Stimulated activated CD8-positive, alpha-beta memory T cell treated with anti-CD3 and anti-CD28 coated beads, Interleukin-15, amount 100 ng/mL, for 1 hour (primary cell): ENCODE results near the gene LENEP.
"Not testable (repeated sequence)": the region's sequence is repeated elsewhere in the genome, so short reads cannot be mapped to it uniquely, and the experiment has no call there.

ENCODE experiments used
- DNase-seq: peaks from one replicate; pipeline ENCODE4 v3.0.0-alpha.2; 2020; ENCODE audit warnings: low read depth

Gene LENEP

DNA sequence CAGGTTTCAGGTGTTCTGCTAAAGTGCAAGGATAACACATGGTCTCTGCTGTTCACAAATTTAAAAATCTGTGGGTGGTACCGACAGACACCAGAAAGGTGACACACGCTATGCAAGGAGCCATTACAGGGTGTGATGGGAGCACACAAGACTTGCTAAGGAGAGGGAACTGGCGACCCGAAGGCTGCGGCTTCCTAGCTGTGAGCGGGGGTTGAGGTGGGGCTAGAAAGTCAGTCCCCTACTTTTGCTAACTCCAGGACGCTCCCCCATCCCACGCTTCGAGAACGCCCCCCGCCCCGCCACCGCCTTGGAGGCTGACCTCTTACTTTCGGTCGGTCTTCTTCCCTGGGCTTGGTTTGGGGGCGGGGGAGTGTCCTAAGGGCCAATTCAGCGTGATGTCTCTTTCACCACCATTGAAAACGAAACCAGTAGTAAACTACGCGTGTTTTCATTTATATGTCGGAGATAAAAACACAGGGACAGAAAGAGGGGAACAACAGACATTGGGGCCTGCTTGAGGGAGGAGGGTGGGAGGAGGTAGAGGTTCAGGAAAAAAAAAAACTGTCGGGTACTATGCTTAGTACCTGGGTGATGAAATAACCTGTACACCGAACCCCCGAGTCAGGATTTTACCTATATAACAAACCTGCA lies 17.9 kb upstream of the LENEP start:
- no peak for DNase-seq

DNA sequence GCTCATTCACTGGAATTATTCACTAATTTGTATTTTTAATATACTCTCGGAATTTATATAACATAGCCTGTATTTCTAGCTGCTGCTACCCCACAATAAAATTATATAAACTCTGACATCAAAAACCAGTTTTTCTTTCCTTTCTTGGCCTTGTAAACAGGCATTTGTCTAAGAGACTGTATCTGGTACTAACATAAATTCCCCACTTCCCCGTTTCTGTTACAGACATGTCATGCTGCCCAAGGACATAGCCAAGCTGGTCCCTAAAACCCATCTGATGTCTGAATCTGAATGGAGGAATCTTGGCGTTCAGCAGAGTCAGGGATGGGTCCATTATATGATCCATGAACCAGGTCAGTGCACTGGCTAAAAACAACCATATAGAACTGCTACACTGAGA lies 15.6 kb upstream of the LENEP start:
- not testable (repeated sequence) for DNase-seq

- DNase-seq, result no peak
Measured at GRCh38 chr1:154978360-154978759, 15.0 kb upstream of the LENEP start.

DNA sequence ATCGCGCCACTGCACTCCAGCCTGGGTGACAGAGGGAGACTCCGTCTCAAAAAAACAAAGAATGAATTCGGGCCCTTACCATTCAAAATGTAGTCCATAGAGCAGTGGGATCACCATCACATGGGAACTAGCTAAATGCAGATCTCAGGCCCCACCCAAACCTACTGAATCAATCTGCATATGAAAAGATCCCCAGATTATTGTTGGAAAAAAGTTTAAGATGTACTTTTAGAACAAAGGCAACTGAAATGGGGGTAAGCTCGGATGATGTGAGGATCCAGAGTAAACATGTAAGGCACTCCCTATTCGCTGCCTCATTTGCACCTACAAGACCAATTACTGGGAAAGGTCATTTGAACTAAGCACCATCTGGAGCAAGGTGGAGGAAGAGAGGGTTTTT lies 11.0 kb upstream of the LENEP start:
- no peak for DNase-seq

DNA sequence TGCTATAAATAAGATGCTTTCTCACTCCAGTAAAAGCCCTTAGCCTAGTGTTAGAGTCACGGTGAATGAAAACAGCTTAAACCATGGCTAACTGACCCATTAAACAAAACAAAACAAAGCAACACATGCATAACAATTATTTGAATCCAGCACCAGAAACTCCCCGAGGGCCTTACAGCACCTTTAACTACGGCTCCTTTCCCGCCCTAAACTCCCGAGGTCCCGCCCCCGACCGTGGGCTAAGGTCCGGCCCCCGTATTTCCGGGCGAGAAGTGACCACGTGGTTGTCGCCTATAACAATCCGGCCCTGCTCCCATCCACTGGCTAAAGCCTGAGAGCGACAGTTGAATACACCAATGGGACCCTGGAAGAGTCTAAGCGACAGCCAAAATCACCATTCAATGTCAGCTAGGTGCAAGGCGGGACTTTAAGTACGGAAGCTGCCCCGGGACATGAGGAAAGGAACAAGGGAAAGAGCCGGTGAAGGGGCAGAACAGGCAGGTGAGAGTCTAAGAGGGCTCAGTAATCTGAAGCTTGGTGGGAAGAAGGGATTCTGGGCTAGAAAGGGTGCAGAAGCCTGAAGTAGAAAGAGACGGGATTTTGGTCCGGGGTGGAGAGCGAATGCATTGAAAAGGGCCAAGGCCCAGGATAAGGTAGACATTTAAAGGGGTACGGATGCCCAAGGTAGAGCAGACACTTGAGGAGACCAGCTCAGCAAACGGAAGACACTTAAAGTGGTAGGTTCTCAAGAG lies 10.3 kb upstream of the LENEP start, which contains the start of gene FLAD1:
Gene FLAD1 (plus strand): TSS at position 448 of the 752 bp plus-strand sequence. CDS start 351 bp downstream, outside the sequence.
- peak; percentile 84 for DNase-seq

- no peak for DNase-seq
Measured at GRCh38 chr1:154983776-154984466, 9.5 kb upstream of the LENEP start.

DNA sequence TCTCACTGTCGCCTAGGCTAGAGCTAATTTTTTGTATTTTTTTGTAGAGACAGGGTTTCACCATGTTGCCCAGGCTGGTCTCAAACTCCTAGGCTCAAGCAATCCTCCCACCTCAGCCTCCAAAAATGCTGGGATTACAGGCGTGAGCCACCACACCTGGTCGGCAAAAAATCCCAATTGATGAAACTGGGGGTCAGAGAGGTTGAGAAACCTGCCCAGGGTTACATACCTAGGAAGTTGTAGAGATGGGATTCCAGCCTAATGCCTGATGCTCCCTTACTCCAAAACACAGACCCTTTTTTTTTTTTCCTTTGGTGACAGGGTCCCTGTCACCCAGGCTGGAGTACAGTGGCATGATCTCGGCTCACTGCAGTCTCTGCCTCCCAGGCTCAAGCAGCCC lies 6.7 kb upstream of the LENEP start:
- not testable (repeated sequence) for DNase-seq

DNA sequence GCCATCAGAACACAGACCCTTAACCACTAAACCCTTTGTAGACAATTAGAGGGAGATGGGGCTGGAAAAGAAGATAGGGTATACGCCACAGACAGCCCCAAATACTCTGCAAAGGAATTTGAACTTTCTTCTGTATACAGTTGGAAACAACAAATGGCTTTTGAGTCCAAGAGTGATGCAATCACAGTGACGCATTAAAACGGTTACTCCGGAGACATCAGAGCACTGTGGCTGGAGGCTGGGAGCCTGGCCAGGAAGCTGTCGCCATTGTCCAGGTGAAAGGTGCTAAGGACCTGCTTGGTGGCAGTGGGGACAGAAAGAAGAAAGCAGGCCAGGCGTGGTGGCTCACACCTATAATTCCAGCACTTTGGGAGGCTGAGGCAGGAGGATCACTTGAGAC lies 6.1 kb upstream of the LENEP start:
- DNase-seq, result no peak

DNA sequence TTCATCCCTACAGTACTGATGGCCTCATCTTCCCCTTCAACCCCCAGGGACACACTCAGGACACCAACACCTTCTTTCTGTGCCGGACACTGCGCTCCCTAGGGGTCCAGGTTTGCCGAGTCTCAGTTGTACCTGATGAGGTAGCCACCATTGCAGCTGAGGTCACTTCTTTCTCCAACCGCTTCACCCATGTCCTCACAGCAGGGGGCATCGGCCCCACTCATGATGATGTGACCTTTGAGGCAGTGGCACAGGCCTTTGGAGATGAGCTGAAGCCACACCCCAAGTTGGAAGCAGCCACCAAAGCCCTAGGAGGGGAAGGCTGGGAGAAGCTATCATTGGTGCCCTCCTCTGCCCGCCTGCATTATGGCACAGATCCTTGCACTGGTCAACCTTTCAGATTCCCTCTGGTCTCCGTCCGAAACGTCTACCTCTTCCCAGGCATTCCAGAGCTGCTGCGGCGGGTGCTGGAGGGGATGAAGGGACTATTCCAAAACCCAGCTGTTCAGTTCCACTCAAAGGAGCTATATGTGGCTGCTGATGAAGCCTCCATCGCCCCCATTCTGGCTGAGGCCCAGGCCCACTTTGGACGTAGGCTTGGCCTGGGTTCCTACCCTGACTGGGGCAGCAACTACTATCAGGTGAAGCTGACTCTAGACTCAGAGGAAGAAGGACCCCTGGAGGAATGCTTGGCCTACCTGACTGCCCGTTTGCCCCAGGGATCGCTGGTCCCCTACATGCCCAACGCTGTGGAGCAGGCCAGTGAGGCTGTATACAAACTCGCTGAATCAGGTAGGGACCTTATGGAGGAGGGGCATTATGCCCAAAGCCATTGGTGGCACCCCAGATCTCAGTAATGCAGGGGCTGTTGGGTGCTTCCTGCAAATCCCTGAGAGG lies 5.1 kb upstream of the LENEP start:
- DNase-seq, result no peak

GRCh38 chr1:154989195-154989860 lies 4.1 kb upstream of the LENEP start:
- DNase-seq, result no peak

GRCh38 chr1:154990276-154990675 lies 3.1 kb upstream of the LENEP start:
- no peak for DNase-seq

GRCh38 chr1:154992721-154993571 lies 440 bp upstream of the LENEP start:
- no peak for DNase-seq

- DNase-seq, result no peak
Measured at GRCh38 chr1:154994269-154994587, 842 bp downstream of the LENEP start.

DNA sequence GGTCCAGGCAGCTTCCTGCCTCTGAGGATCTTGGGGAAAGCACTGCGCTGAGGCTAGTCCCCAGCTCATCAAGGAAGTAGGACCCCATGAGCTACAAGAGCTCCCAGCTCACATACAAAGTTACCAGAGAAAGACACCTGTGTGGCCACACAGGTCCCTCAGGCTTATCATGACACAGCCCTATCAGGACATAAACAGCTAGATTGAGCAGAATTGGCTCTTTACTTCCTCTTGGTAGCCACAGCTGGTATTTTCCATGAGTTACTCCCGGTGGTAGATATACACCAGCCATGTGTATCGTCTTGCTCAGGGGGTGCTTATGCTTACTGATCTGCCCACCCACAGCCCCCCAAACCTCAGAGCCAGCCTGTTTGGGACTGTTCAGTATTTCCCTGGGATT lies 1.2 kb downstream of the LENEP start:
- no peak for DNase-seq

DNA sequence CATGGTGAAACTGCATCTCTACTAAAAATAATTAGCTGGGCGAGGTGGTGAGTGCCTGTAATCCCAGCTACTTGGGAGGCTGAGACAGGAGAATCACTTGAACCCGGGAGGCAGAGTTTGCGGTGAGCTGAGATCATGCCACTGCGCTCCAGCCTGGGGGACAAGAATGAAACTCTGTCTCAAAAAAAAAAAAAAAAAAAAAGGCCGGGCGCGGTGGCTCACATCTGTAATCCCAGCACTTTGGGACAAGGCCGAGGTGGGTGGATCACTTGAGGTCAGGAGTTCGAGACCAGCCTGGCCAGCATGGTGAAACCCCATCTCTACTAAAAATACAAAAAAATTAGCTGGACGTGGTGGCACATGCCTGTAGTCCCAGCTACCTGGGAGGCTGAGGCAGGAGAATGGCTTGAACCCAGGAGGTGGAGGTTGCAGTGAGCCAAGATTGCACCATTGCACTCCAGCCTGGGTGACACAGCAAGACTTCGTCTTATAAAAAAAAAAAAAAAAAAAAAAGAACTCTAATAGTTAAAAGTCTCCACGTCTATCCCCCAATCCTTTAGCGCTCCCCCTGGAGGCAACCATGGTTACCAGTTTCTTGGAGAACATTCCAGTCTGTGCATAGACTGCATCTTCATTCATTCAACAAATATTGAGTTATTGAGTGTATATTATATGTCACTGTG lies 2.1 kb downstream of the LENEP start:
- not testable (repeated sequence) for DNase-seq

DNA sequence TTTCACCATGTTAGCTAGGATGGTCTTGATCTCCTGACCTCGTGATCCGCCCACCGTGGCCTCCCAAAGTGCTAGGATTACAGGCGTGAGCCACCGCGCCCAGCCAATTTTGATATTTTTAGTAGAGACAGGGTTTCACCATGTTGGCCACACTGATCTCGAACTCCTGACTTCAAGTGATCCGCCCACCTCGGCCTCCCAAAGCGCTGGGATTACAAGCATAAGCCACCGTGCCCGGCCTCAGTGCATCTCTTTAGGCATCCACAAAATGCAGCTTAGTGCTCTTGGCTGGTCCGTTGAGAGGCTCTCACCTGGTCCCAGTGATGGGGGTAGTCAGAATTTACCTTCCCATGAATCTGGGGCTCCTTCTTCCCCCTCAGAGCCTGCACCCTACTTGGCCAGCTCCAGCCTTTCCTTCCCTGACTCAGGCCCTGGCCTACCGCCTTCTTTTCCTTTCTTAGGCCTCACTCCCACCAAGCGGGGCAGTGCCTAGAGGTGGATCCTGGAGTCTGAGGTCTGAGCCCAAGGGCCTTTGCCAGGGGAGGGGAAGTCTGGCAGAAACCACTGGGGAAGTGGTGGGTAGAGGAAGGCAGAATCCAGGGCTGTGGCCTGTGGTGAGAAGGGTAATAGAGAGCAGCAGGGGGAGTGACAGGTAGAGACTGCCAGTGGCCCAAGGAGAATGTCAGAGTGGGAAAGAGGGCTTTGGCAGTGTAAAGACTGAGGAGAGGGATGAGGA lies 3.7 kb downstream of the LENEP start:
- DNase-seq, result no peak

DNA sequence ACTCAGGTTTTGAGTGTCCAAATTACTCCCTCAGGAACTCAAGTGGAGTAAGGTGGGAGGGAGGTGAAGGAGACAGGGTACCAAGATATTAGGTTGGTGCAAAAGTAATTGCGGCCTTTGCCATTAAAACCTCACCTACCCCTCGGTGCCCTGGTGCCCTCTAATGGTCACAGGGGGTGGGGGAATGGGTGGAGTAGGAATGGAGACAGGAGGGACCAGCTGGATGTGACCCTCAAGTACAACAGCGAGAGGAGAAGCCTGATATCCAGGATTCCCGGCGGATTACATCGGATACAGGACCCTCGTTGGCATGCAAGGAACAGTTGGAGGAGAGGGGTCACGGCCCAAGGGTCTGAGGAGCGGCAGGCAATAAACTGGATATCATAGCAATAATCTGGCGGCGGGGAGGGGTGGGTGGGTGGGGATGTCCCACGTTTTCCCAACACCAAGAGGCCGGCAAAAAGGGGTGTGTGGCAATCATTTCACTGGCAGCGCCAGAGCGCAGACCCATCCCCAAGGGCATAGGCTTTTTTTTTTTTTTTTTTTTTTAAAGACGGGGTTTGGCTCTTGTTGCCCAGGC lies 4.9 kb downstream of the LENEP start:
- DNase-seq, result no peak

DNA sequence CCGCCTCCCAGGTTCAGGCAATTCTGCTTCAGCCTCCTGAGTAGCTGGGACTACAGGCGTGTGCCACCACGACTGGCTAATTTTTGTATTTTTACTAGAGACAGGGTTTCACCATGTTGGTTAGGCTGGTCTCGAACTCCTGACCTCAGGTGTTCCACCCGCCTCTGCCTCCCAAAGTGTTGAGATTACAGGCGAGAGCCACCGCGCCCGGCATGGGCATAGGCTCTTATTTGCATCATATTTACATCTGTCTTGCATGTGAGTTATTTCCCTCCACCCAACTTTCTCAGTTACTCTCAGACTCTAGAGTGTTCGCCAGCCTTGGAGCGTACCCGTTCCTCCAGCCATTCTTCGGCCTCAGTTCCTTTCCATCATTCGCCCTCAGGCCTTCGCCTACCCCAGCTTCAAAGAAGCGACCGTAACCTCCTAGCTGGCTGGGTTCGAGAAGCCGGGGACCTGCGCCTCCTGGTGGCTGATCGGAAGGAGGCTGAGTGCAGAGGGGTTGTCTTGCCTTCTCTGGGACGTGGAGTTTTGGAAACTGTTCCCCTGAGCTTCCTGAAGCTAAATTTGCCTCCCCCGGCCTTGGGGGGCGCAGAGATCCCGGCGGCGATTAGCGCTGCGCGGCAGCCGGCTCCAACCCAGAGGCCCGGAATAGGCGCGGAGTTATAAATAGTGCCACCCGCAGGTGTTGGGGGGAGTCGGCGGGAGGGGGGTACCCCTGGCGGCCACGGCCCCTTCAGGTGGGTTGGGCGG lies 5.6 kb downstream of the LENEP start:
- peak; percentile 49 for DNase-seq
